Esophagus squamous epithelium (tissue), 4 donors: Measurements from ENCODE around the gene C20orf173.

Experiments used
- CTCF ChIP-seq, 6 experiments: fragments of 450-650 bp in 4 of 6; fragments of 200-600 bp in 2 of 6; sonication (generic) in 2 of 6; IDR thresholded peaks; one replicate each; pipeline ENCODE4 v1.5.1; 2016 to 2019; ENCODE audit warnings: antibody characterized with exemption in 6 of 6, mild to moderate bottlenecking in 4 of 6, moderate library complexity in 4 of 6
- POLR2A ChIP-seq, 4 donors: fragments of 450-650 bp; IDR thresholded peaks; one replicate each; pipeline ENCODE4 v1.6.1; 2017; ENCODE audit warnings: antibody characterized with exemption in 4 of 4, mild to moderate bottlenecking in 4 of 4, moderate library complexity in 3 of 4

- TF ChIP-seq POLR2A (IDR thresholded peaks at IDR 0.05): no peak
- no peak for TF ChIP-seq CTCF (IDR thresholded peaks at IDR 0.05)
Observed at GRCh38 chr20:35578469-35578868, 49.0 kb upstream of the C20orf173 start.
